ENCODE measurements around the gene TENM3.

DNA sequence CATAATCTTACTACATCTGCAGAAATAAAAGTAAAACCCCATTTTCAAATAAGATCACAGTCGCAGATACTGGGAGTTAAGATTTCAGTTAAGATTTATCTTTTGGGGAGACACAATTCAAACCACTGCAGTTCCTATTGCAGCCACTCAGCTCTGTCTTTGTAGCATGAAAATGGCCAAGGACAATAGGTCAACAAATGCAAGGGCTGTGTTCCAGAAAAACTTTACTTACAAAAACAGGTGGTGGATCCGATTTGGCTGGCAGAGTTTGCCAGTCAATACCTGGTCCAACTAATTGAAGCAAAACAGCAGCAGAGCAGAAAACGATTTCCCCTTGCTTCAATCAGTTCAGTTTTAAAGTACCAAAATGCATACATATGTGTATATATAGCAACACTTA lies 77.4 kb downstream of the TENM3 start:
- TF ChIP-seq, protein P1, sequence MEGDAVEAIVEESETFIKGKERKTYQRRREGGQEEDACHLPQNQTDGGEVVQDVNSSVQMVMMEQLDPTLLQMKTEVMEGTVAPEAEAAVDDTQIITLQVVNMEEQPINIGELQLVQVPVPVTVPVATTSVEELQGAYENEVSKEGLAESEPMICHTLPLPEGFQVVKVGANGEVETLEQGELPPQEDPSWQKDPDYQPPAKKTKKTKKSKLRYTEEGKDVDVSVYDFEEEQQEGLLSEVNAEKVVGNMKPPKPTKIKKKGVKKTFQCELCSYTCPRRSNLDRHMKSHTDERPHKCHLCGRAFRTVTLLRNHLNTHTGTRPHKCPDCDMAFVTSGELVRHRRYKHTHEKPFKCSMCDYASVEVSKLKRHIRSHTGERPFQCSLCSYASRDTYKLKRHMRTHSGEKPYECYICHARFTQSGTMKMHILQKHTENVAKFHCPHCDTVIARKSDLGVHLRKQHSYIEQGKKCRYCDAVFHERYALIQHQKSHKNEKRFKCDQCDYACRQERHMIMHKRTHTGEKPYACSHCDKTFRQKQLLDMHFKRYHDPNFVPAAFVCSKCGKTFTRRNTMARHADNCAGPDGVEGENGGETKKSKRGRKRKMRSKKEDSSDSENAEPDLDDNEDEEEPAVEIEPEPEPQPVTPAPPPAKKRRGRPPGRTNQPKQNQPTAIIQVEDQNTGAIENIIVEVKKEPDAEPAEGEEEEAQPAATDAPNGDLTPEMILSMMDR (IDR thresholded peaks at IDR 0.05; ENCODE audit: insufficient read depth, low read length, poor library complexity, severe bottlenecking) = no peak
- no peak for TF ChIP-seq EZH2phosphoT487 (conservative IDR thresholded peaks at IDR 0.05; ENCODE audit: low read length)
